ENCODE results near the gene AMDHD2. TPM values are rescaled to one million over a fixed set of nuclear protein-coding genes. Genes with fewer than 3 reads are reported as not detected.

The AMDHD2 gene
- total and polyA plus RNA-seq, 2 of the 13 experiments (the other 11 are each of a cell fraction or from before 2014, with no cell fraction given), result 33.5 to 39.1 TPM

GRCh38 chr16:2524339-2524938 is 4.3 kb downstream of the AMDHD2 start (continued):
- peak; percentile 37; the same call in 1 of the 2 replicates for TF ChIP-seq SAFB2 (CRISPR knock-in tag; IDR thresholded peaks at IDR 0.05; ENCODE audit: borderline replicate concordance, low read depth)
- peak; percentile 77 for TF ChIP-seq HDAC1 (CRISPR knock-in tag; IDR thresholded peaks at IDR 0.05)
- peak; percentile 76; the same call in 1 of the 2 replicates for TF ChIP-seq TFAP4 (IDR thresholded peaks at IDR 0.05; ENCODE audit: borderline replicate concordance, low read depth)
- peak; percentile 72 for TF ChIP-seq SP4 (CRISPR knock-in tag; IDR thresholded peaks at IDR 0.05)
- TF ChIP-seq ZC3H13 (CRISPR knock-in tag; IDR thresholded peaks at IDR 0.05), result no peak; the same call in 1 of the 2 replicates
- peak; percentile 57 for TF ChIP-seq PHF5A (CRISPR knock-in tag; IDR thresholded peaks at IDR 0.05; ENCODE audit: low read depth, unreplicated experiment)
- no peak for TF ChIP-seq U2AF1 (optimal IDR thresholded peaks at IDR 0.05; ENCODE audit: low read depth, low read length)
- no peak for TF ChIP-seq ZFP36 (IDR thresholded peaks at IDR 0.05; ENCODE audit: borderline replicate concordance, low read depth, low read length, partially characterized antibody)
- TF ChIP-seq ZNF615 (CRISPR knock-in tag; IDR thresholded peaks at IDR 0.05; ENCODE audit: borderline replicate concordance), result no peak
- no peak for TF ChIP-seq ZNF326 (CRISPR knock-in tag; IDR thresholded peaks at IDR 0.05; ENCODE audit: borderline replicate concordance)
- TF ChIP-seq ZNF512 (CRISPR knock-in tag; IDR thresholded peaks at IDR 0.05), result no peak
- TF ChIP-seq ISL2 (CRISPR knock-in tag; IDR thresholded peaks at IDR 0.05), result peak; percentile 63; the same call in 1 of the 2 replicates
- TF ChIP-seq FUBP1 (CRISPR knock-in tag; IDR thresholded peaks at IDR 0.05; ENCODE audit: borderline replicate concordance), result no peak
- TF ChIP-seq ZNF883 (CRISPR knock-in tag; IDR thresholded peaks at IDR 0.05; ENCODE audit: not compliant biosample characterization), result peak; percentile 27
- TF ChIP-seq ZNF761 (CRISPR knock-in tag; conservative IDR thresholded peaks at IDR 0.05), result 0 out of 2 replicates have a peak, but pooled peaks have one; percentile 25
- peak; percentile 99 for TF ChIP-seq ZEB1 (IDR thresholded peaks at IDR 0.05; ENCODE audit: insufficient replicate concordance, low read depth)
- peak; percentile 91; the same call in 1 of the 2 replicates for TF ChIP-seq FOXK1 (CRISPR knock-in tag; IDR thresholded peaks at IDR 0.05; ENCODE audit: borderline replicate concordance, low read depth)
- peak; percentile 94 for TF ChIP-seq FOXK2 (IDR thresholded peaks at IDR 0.05)
- no peak for TF ChIP-seq PCBP1 (IDR thresholded peaks at IDR 0.05; ENCODE audit: borderline replicate concordance, low read depth, low read length)
- TF ChIP-seq ISX (CRISPR knock-in tag; conservative IDR thresholded peaks at IDR 0.05), result no peak
- TF ChIP-seq CC2D1A (CRISPR knock-in tag; IDR thresholded peaks at IDR 0.05), result no peak
- TF ChIP-seq SOX13 (IDR thresholded peaks at IDR 0.05), result peak; percentile 93
- peak in 1 of 2 experiments; percentile 98; a peak in 2 of 4 replicates for TF ChIP-seq SOX13 (CRISPR knock-in tag; conservative IDR thresholded peaks at IDR 0.05 in 1 of 2, IDR thresholded peaks at IDR 0.05 in 1 of 2)
- no peak for TF ChIP-seq GPBP1L1 (CRISPR knock-in tag; IDR thresholded peaks at IDR 0.05)
